Peyer's patch (tissue), 4 donors: ENCODE data around the gene C2.

ENCODE experiments used
- CTCF ChIP-seq, 6 experiments: fragments of 450-650 bp in 4 of 6; fragments of 200-600 bp in 2 of 6; sonication (generic) in 1 of 6; IDR thresholded peaks; one replicate each; pipeline ENCODE4 v1.5.1; 2017 to 2019; ENCODE audit warnings: antibody characterized with exemption in 6 of 6, mild to moderate bottlenecking in 3 of 6, moderate library complexity in 1 of 6
- POLR2A ChIP-seq, 2 donors: fragments of 450-650 bp; IDR thresholded peaks; one replicate each; pipeline ENCODE4 v1.5.1; 2017; ENCODE audit warnings: antibody characterized with exemption in 2 of 2, mild to moderate bottlenecking in 2 of 2, moderate library complexity in 2 of 2

- no peak for TF ChIP-seq CTCF (IDR thresholded peaks at IDR 0.05)
- TF ChIP-seq POLR2A (IDR thresholded peaks at IDR 0.05) = no peak
Measured at GRCh38 chr6:31879901-31880300, 47.6 kb upstream of the C2 start.
